GM23338 (cell line): ENCODE data around the gene RAD51B. TPM values are rescaled to one million over a fixed set of nuclear protein-coding genes. Genes with fewer than 3 reads are reported as not detected.

ENCODE experiments used
- ATAC-seq: fragments of 200-7000 bp; cut with Tn5 transposase; 3 replicates; pipeline ENCODE4 v1.9.1; 2020
- DNase-seq: peaks from one replicate; pipeline ENCODE4 v3.0.0-alpha.2; 2015; ENCODE audit warnings: low spot score
- H2AFZ ChIP-seq: fragments of 200-600 bp; sonication (generic); 2 replicates; pipeline ENCODE4 v1.8.0; 2016; ENCODE audit warnings: antibody characterized with exemption, mild to moderate bottlenecking, moderate library complexity
- H3F3A ChIP-seq: fragments of 200-600 bp; sonication (generic); replicated peaks from 2 replicates; pipeline ENCODE4 v1.8.0; 2017; ENCODE audit warnings: antibody characterized with exemption, mixed run types, low read depth
- H3K27ac ChIP-seq: fragments of 200-600 bp; sonication (generic); 2 replicates; pipeline ENCODE4 v1.6.1; 2016; ENCODE audit warnings: low read depth
- H3K27me3 ChIP-seq: fragments of 200-600 bp; sonication (generic); 2 replicates; pipeline ENCODE4 v1.8.0; 2016; ENCODE audit warnings: mild to moderate bottlenecking, mixed run types, moderate library complexity; ENCODE audit not compliant: insufficient read depth
- H3K36me3 ChIP-seq: fragments of 200-600 bp; sonication (generic); 2 replicates; pipeline ENCODE4 v1.8.0; 2016; ENCODE audit warnings: mild to moderate bottlenecking; ENCODE audit not compliant: insufficient read depth
- H3K4me1 ChIP-seq: fragments of 200-600 bp; sonication (generic); 2 replicates; pipeline ENCODE4 v1.8.0; 2016; ENCODE audit warnings: mild to moderate bottlenecking, moderate library complexity; ENCODE audit not compliant: insufficient read depth
- H3K4me2 ChIP-seq: fragments of 200-600 bp; sonication (generic); 2 replicates; pipeline ENCODE4 v1.7.1; 2017; ENCODE audit warnings: mixed run types
- H3K4me3 ChIP-seq: fragments of 200-600 bp; sonication (generic); 2 replicates; pipeline ENCODE4 v1.6.1; 2016; ENCODE audit warnings: mixed run types
- H3K79me2 ChIP-seq: fragments of 200-600 bp; sonication (generic); replicated peaks from 2 replicates; pipeline ENCODE4 v1.8.0; 2017; ENCODE audit warnings: mild to moderate bottlenecking; ENCODE audit not compliant: insufficient read depth
- H3K9me2 ChIP-seq: fragments of 200-600 bp; sonication (generic); 2 replicates; pipeline ENCODE4 v1.8.0; 2017; ENCODE audit not compliant: insufficient read depth
- H4K20me1 ChIP-seq: fragments of 200-600 bp; sonication (generic); replicated peaks from 2 replicates; pipeline ENCODE4 v1.8.0; 2017; ENCODE audit warnings: mild to moderate bottlenecking; ENCODE audit not compliant: insufficient read depth
- H3K27ac Mint-ChIP-seq: 2 replicates; pipeline ENCODE4 v1.8.0; 2020; ENCODE audit warnings: inconsistent platforms, mild to moderate bottlenecking, moderate library complexity, mixed read lengths
- H3K27me3 Mint-ChIP-seq: 3 replicates; pipeline ENCODE4 v1.8.0; 2022; ENCODE audit warnings: low read depth, mild to moderate bottlenecking, moderate library complexity, mixed read lengths, inconsistent platforms; ENCODE audit not compliant: insufficient read depth, poor library complexity
- H3K36me3 Mint-ChIP-seq: 3 replicates; pipeline ENCODE4 v1.8.0; 2021; ENCODE audit warnings: low read depth, mild to moderate bottlenecking, inconsistent platforms, moderate library complexity, mixed read lengths
- H3K4me1 Mint-ChIP-seq: 3 replicates; pipeline ENCODE4 v1.8.0; 2020; ENCODE audit warnings: mild to moderate bottlenecking, inconsistent platforms, mixed read lengths
- H3K4me3 Mint-ChIP-seq: 3 replicates; pipeline ENCODE4 v1.8.0; 2021; ENCODE audit warnings: moderate library complexity, mild to moderate bottlenecking, inconsistent platforms, mixed read lengths
- H3K9me3 Mint-ChIP-seq: 3 replicates; pipeline ENCODE4 v1.8.0; 2020; ENCODE audit warnings: moderate library complexity, mild to moderate bottlenecking, inconsistent platforms, mixed read lengths
- CREB1 ChIP-seq: fragments of 250-450 bp; sonication (Bioruptor Pico); IDR thresholded peaks from 2 replicates; pipeline ENCODE4 v1.5.0; 2020; ENCODE audit warnings: low read depth, mild to moderate bottlenecking, moderate library complexity
- CTCF ChIP-seq, 2 experiments: fragments of 200-600 bp in 1 of 2; sonication (generic) in 1 of 2; conservative IDR thresholded peaks; 2 replicates each; pipeline versions ENCODE4 v1.5.1 to v1.6.1; 2016 to 2017; ENCODE audit warnings: antibody characterized with exemption in 2 of 2, low read depth in 2 of 2, mild to moderate bottlenecking in 2 of 2, moderate library complexity in 1 of 2
- ETS1 ChIP-seq: IDR thresholded peaks from 2 replicates; pipeline ENCODE4 v1.6.1; 2016; ENCODE audit warnings: antibody characterized with exemption
- EZH2 ChIP-seq: fragments of 200-600 bp; sonication (generic); IDR thresholded peaks from one replicate; pipeline ENCODE4 v1.8.0; 2017; ENCODE audit warnings: antibody characterized with exemption, mild to moderate bottlenecking, low read depth; ENCODE audit not compliant: unreplicated experiment
- EZH2phosphoT487 ChIP-seq: fragments of 200-600 bp; sonication (generic); IDR thresholded peaks from one replicate; pipeline ENCODE4 v1.8.1; 2018; ENCODE audit warnings: antibody characterized with exemption; ENCODE audit not compliant: unreplicated experiment
- JUNB ChIP-seq: IDR thresholded peaks from one replicate; pipeline ENCODE4 v1.6.1; 2016; ENCODE audit warnings: antibody characterized with exemption; ENCODE audit not compliant: unreplicated experiment
- NANOG ChIP-seq: IDR thresholded peaks from 2 replicates; pipeline ENCODE4 v1.6.1; 2016; ENCODE audit warnings: antibody characterized with exemption, borderline replicate concordance
- POLR2AphosphoS5 ChIP-seq: IDR thresholded peaks from 2 replicates; pipeline ENCODE4 v1.6.1; 2016; ENCODE audit warnings: antibody characterized with exemption, low read depth
- ZNF114 ChIP-seq: fragments of 250-450 bp; sonication (Bioruptor Pico); IDR thresholded peaks from 2 replicates; pipeline ENCODE4 v1.5.0; 2020; ENCODE audit warnings: mild to moderate bottlenecking, moderate library complexity
- ZNF462 ChIP-seq: fragments of 250-450 bp; sonication (Bioruptor Pico); IDR thresholded peaks from 2 replicates; pipeline ENCODE4 v1.5.0; 2020; ENCODE audit warnings: mild to moderate bottlenecking, moderate library complexity
- long read RNA-seq: library from polyadenylated mRNA; unstranded; transcript quantifications from one replicate; pipeline ENCODE4 v2.0.0, GENCODE V29; 2020; ENCODE audit not compliant: unreplicated experiment
- polyA plus RNA-seq: library from polyadenylated mRNA; unstranded; fragments of >200 nt; fragmentation: Nextera tagmentation; extraction: Ambion mirVana; gene quantifications from 2 replicates; pipeline ENCODE4 v1.2.1, GENCODE V29; 2016
- total RNA-seq: library from RNA; depleted of rRNA; stranded (reverse); fragments of >200 nt; shearing (Covaris generic); gene quantifications from 2 replicates; pipeline ENCODE4 v1.2.3, GENCODE V29; 2014; rRNA removed

RAD51B gene
- total RNA-seq (19.7 and 29.1 TPM in 2 replicates), polyA plus RNA-seq (6.3 and 15.7 TPM in 2 replicates)
- long read RNA-seq = 0 reads

DNA sequence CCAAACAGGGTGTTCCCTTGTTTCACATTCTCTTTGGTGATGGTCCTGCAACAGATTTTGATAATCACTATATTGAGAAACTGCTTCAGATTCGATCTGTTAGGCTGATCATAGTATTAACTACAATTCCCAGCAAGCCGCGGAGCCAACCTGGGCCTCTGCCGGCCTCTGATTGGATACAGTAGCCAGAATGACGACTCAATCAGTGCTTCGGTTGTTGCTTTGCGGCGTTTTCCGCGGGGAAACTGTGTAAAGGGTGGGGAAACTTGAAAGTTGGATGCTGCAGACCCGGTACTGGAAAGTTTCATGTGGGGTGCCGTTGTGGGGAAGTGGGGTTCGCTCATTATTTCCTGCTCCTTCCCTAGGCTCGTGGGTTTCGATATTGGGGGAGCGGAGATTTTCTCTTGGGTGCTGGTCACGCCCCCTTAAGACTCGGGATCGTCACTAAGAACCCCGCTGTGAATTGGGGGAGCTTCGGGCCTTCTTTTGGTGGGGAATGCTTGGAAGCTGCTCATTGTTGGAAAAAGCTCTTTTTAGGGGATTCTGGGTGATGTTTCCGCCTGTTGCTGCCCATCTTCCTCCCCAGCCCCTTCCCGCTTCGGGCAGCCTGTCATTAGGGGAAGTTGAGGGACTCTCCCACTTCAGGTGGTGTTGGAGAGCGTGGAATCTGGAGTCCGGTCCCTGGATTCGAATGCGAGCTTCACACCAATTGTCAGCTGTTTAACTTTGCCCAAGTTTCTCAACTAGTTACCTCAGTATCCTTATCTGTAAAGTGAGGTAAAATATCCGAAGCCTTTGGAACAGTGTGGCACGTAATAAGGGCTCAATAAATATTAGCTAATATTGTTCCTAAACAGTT lies at the start of gene RAD51B:
Gene RAD51B, plus strand, starts transcription at position 217 of the 859 bp plus-strand sequence.
- Mint-ChIP-seq H3K4me1 (peaks cover 26% of the 10 kb centered on the region), H3K4me3 (peak within 1 kb of the TSS; percentile 99), H3K36me3 (no peaks in the 10 kb centered on the region), H3K27ac (peak within 1 kb of the TSS; percentile 99), H3K9me3 (no peaks in the 10 kb centered on the region), H3K27me3 (peaks cover 17% of the 10 kb centered on the region)
- no peaks in the 10 kb centered on the region for H3K27me3 ChIP-seq
- H4K20me1 ChIP-seq = no peaks in the 10 kb centered on the region
- peak within 1 kb of the TSS; percentile 53 for H3K4me3 ChIP-seq
- peak; percentile 78 for ATAC-seq
- DNase-seq = peak; percentile 92
- peaks cover 13% of the 10 kb centered on the region for H3K79me2 ChIP-seq
- H2AFZ ChIP-seq = peak within 1 kb of the TSS; percentile 67
- H3K36me3 ChIP-seq = no peaks in the 10 kb centered on the region
- peak within 1 kb of the TSS; percentile 85 for H3K4me2 ChIP-seq
- peaks cover 20% of the 10 kb centered on the region for H3K4me1 ChIP-seq
- no peaks in the 10 kb centered on the region for H3F3A ChIP-seq
- H3K9me2 ChIP-seq = no peaks in the 10 kb centered on the region
- TF ChIP-seq ETS1 = peak; percentile 88
- TF ChIP-seq CREB1 (CRISPR knock-in tag) = 0 out of 2 replicates have a peak, but pooled peaks have one; percentile 7
- no peak for TF ChIP-seq NANOG
- peak; percentile 70 for TF ChIP-seq POLR2AphosphoS5
- TF ChIP-seq ZNF114 = no peak
- H3K27ac ChIP-seq = peak within 1 kb of the TSS; percentile 26; the same call in 1 of the 2 replicates

DNA sequence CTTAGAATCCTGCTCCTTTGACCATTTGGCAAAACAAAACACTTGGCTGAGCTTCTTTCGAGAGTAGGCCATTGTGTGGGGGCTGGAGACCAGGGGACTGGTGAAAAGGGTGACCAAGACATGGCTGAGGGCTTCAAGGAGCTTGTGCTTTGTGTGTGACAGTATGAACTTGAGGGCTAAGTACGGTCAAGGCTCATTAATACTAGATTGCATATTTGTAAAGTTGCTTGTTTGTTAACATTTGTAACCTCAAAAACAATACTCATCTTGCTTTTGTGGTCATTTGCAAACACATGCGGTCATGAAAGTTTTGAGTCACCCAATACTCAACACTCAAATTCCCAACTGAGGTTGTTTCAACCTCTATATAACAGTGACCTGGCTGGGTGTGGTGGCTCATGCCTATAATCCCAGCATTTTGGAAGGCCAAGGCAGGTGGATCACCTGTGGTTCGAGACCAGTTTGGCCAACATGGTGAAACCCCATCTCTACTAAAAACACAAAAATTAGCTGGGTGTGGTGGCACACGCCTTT lies 45.7 kb upstream of the RAD51B start:
- Mint-ChIP-seq H3K27ac (no peak overlapping the region), H3K9me3 (no peaks in the 10 kb centered on the region), H3K36me3 (peaks cover 72% of the 10 kb centered on the region), H3K27me3 (no peaks in the 10 kb centered on the region), H3K4me3 (no peak overlapping the region), H3K4me1 (no peaks in the 10 kb centered on the region)
- H3K79me2 ChIP-seq = no peaks in the 10 kb centered on the region
- H3F3A ChIP-seq = no peaks in the 10 kb centered on the region
- no peak overlapping the region for H3K4me2 ChIP-seq
- no peaks in the 10 kb centered on the region for H4K20me1 ChIP-seq
- no peaks in the 10 kb centered on the region for H3K4me1 ChIP-seq
- H3K9me2 ChIP-seq = no peaks in the 10 kb centered on the region
- H3K4me3 ChIP-seq = no peak overlapping the region
- no peaks in the 10 kb centered on the region for H3K27me3 ChIP-seq
- H2AFZ ChIP-seq = no peak overlapping the region
- H3K36me3 ChIP-seq = peaks cover 41% of the 10 kb centered on the region
- no peak overlapping the region for H3K27ac ChIP-seq
- ATAC-seq = no peak
- DNase-seq = no peak
- TF ChIP-seq EZH2 (no peak), JUNB (no peak), ZNF462 (no peak), ZNF114 (no peak), CTCF (conservative IDR thresholded peaks at IDR 0.05; ENCODE audit: low read depth in 2 of 2) (no peak), POLR2AphosphoS5 (no peak), NANOG (no peak), EZH2phosphoT487 (no peak), CREB1 (CRISPR knock-in tag) (no peak)
